Measurements from ENCODE around the gene INSL6. TPM values are rescaled to one million over a fixed set of nuclear protein-coding genes. Genes with fewer than 3 reads are reported as not detected.

The INSL6 gene
- total RNA-seq, 1 experiment from 2014 or later: not detected

GRCh38 chr9:5231212-5231611 lies 45.8 kb upstream of the INSL6 start, which contains the start of gene INSL4:
Gene INSL4 (plus strand): TSS chr9:5231419. CDS start chr9:5231524, 105 bp downstream.
- CTCF ChIA-PET: no interaction called here
- Mint-ChIP-seq H3K27ac (no peak within 1 kb of the TSS), H3K4me3 (no peak within 1 kb of the TSS), H3K36me3 (peaks cover 4% of the 10 kb centered on the region; the same call in 1 of the 2 replicates), H3K27me3 (ENCODE audit: low read depth) (peaks cover 19% of the 10 kb centered on the region), H3K9me3 (peaks cover 15% of the 10 kb centered on the region), H3K4me1 (no peaks in the 10 kb centered on the region)
- POLR2A ChIA-PET: no interaction called here
- TF ChIP-seq ZNF425 (CRISPR knock-in tag; conservative IDR thresholded peaks at IDR 0.05) (no peak), RELA (CRISPR knock-in tag; IDR thresholded peaks at IDR 0.05; ENCODE audit: borderline replicate concordance) (no peak), ELF4 (CRISPR knock-in tag; IDR thresholded peaks at IDR 0.05; ENCODE audit: low read depth) (no peak), MYBL2 (CRISPR knock-in tag; IDR thresholded peaks at IDR 0.05) (no peak), ATF1 (CRISPR knock-in tag; IDR thresholded peaks at IDR 0.05) (no peak), ZNF423 (CRISPR knock-in tag; IDR thresholded peaks at IDR 0.05) (no peak), SMAD4 (CRISPR knock-in tag; IDR thresholded peaks at IDR 0.05) (no peak), FOXJ3 (CRISPR knock-in tag; IDR thresholded peaks at IDR 0.05; ENCODE audit: borderline replicate concordance) (no peak), TEAD4 (CRISPR knock-in tag; IDR thresholded peaks at IDR 0.05) (no peak), IRF1 (CRISPR knock-in tag; IDR thresholded peaks at IDR 0.05) (no peak), PRRX2 (CRISPR knock-in tag; IDR thresholded peaks at IDR 0.05) (no peak), ATF3 (CRISPR knock-in tag; conservative IDR thresholded peaks at IDR 0.05) (no peak), PREB (CRISPR knock-in tag; IDR thresholded peaks at IDR 0.05; ENCODE audit: borderline replicate concordance) (no peak), CDX4 (CRISPR knock-in tag; IDR thresholded peaks at IDR 0.05; ENCODE audit: borderline replicate concordance) (no peak), TCF7 (CRISPR knock-in tag; IDR thresholded peaks at IDR 0.05; ENCODE audit: low read depth) (no peak), JAZF1 (CRISPR knock-in tag; IDR thresholded peaks at IDR 0.05) (no peak), ATF2 (CRISPR knock-in tag; IDR thresholded peaks at IDR 0.05; ENCODE audit: borderline replicate concordance, low read depth) (no peak), ZNF219 (CRISPR knock-in tag; IDR thresholded peaks at IDR 0.05; ENCODE audit: borderline replicate concordance) (no peak), RORB (CRISPR knock-in tag; IDR thresholded peaks at IDR 0.05) (no peak)
- no peak for DNase-seq (ENCODE audit: low spot score)
- ATAC-seq: no peak

GRCh38 chr9:5230554-5230953 lies 45.1 kb upstream of the INSL6 start:
- TF ChIP-seq MYBL2 (CRISPR knock-in tag; IDR thresholded peaks at IDR 0.05) (no peak), IRF1 (CRISPR knock-in tag; IDR thresholded peaks at IDR 0.05) (no peak), TCF7 (CRISPR knock-in tag; IDR thresholded peaks at IDR 0.05; ENCODE audit: low read depth) (no peak), SP1 (CRISPR knock-in tag; conservative IDR thresholded peaks at IDR 0.05) (no peak), USF2 (CRISPR knock-in tag; IDR thresholded peaks at IDR 0.05) (no peak), ZNF416 (CRISPR knock-in tag; IDR thresholded peaks at IDR 0.05) (no peak), PREB (CRISPR knock-in tag; IDR thresholded peaks at IDR 0.05; ENCODE audit: borderline replicate concordance) (no peak), NR2C2 (CRISPR knock-in tag; IDR thresholded peaks at IDR 0.05) (no peak), RELA (CRISPR knock-in tag; IDR thresholded peaks at IDR 0.05; ENCODE audit: borderline replicate concordance) (no peak)
- H3K36me3 Mint-ChIP-seq: peaks cover 4% of the 10 kb centered on the region; the same call in 1 of the 2 replicates
- ChIA-PET CTCF (no interaction called here), POLR2A (no interaction called here)
- H3K27me3 Mint-ChIP-seq (ENCODE audit: low read depth): peaks cover 25% of the 10 kb centered on the region
- no peaks in the 10 kb centered on the region for H3K4me1 Mint-ChIP-seq
- ATAC-seq (no peak), DNase-seq (ENCODE audit: low spot score) (no peak)
- H3K27ac Mint-ChIP-seq: no peak overlapping the region
- H3K9me3 Mint-ChIP-seq: peaks cover 21% of the 10 kb centered on the region
- H3K4me3 Mint-ChIP-seq: no peak overlapping the region

Data from WTC11 (cell line).